Neural cell (in vitro differentiated cells): ENCODE measurements around the gene LIPC. TPM values are rescaled to one million over a fixed set of nuclear protein-coding genes. Genes with fewer than 3 reads are reported as not detected.

Source experiments
- H2AFZ ChIP-seq: fragments of 200-600, 300-800 bp; sonication (generic), shearing (Covaris generic); 2 replicates; pipeline ENCODE4 v1.6.0; 2014; ENCODE audit warnings: low read depth, mild to moderate bottlenecking, antibody characterized with exemption, low read length, moderate library complexity
- H3F3A ChIP-seq: fragments of 200-600 bp; shearing (Covaris generic); 2 replicates; pipeline ENCODE4 v1.6.1; 2016; ENCODE audit warnings: mild to moderate bottlenecking, moderate library complexity, mixed read lengths, antibody characterized with exemption, low read length; ENCODE audit not compliant: insufficient read depth, poor library complexity, severe bottlenecking
- H3K27ac ChIP-seq: fragments of 200-600, 300-800 bp; sonication (generic), shearing (Covaris generic); 2 replicates; pipeline ENCODE4 v1.5.1; 2014; ENCODE audit warnings: mild to moderate bottlenecking, low read length, moderate library complexity
- H3K27me3 ChIP-seq: fragments of 300-800, 200-600 bp; sonication (generic), shearing (Covaris generic); 2 replicates; pipeline ENCODE4 v1.6.0; 2014; ENCODE audit warnings: mild to moderate bottlenecking, low read depth, low read length, moderate library complexity; ENCODE audit not compliant: insufficient read depth
- H3K36me3 ChIP-seq: fragments of 300-800, 200-600 bp; sonication (generic), shearing (Covaris generic); 2 replicates; pipeline ENCODE4 v1.5.1; 2014; ENCODE audit warnings: mild to moderate bottlenecking, antibody characterized with exemption, low read length, moderate library complexity; ENCODE audit not compliant: insufficient read depth
- H3K4me2 ChIP-seq: fragments of 300-800, 200-600 bp; sonication (generic), shearing (Covaris generic); 2 replicates; pipeline ENCODE4 v1.6.0; 2014; ENCODE audit warnings: mild to moderate bottlenecking, low read length
- H3K4me3 ChIP-seq: fragments of 300-800, 200-600 bp; sonication (generic), shearing (Covaris generic); 2 replicates; pipeline ENCODE4 v1.5.1; 2014; ENCODE audit warnings: mild to moderate bottlenecking, low read length, moderate library complexity
- H3K79me2 ChIP-seq: fragments of 200-600 bp; shearing (Covaris generic); replicated peaks from 2 replicates; pipeline ENCODE4 v1.6.0; 2014; ENCODE audit warnings: mild to moderate bottlenecking, low read length, moderate library complexity; ENCODE audit not compliant: insufficient read depth
- H3K9ac ChIP-seq: fragments of 300-800, 200-600 bp; sonication (generic), shearing (Covaris generic); 2 replicates; pipeline ENCODE4 v1.6.1; 2016; ENCODE audit warnings: mild to moderate bottlenecking, low read length, mixed read lengths
- H3K9me2 ChIP-seq: fragments of 200-600 bp; shearing (Covaris generic); 2 replicates; pipeline ENCODE4 v1.6.1; 2016; ENCODE audit warnings: mild to moderate bottlenecking, low read length, mixed read lengths; ENCODE audit not compliant: insufficient read depth
- H3K9me3 ChIP-seq: fragments of 200-600, 300-800 bp; sonication (generic), shearing (Covaris generic); 2 replicates; pipeline ENCODE4 v1.6.1; 2016; ENCODE audit warnings: mild to moderate bottlenecking, mixed run types, low read length, moderate library complexity, mixed read lengths
- H4K20me1 ChIP-seq: fragments of 200-600 bp; shearing (Covaris generic); 2 replicates; pipeline ENCODE4 v1.6.1; 2016; ENCODE audit warnings: mild to moderate bottlenecking, mixed run types; ENCODE audit not compliant: insufficient read depth
- EP300 ChIP-seq: fragments of 450-650 bp; conservative IDR thresholded peaks from 2 replicates; pipeline ENCODE4 v1.6.1; 2014; ENCODE audit warnings: antibody characterized with exemption, mild to moderate bottlenecking, moderate library complexity; ENCODE audit not compliant: poor library complexity, severe bottlenecking
- EZH2 ChIP-seq: fragments of 200-600, 300-800 bp; shearing (Covaris generic), sonication (generic); IDR thresholded peaks from 2 replicates; pipeline ENCODE4 v1.6.1; 2014; ENCODE audit warnings: antibody characterized with exemption, low read length, borderline replicate concordance, mild to moderate bottlenecking; ENCODE audit not compliant: insufficient read depth, poor library complexity, severe bottlenecking
- MXI1 ChIP-seq: fragments of 450-650 bp; conservative IDR thresholded peaks from 2 replicates; pipeline ENCODE4 v1.6.1; 2014; ENCODE audit warnings: antibody characterized with exemption, mild to moderate bottlenecking; ENCODE audit not compliant: poor library complexity, severe bottlenecking
- POLR2AphosphoS5 ChIP-seq: IDR thresholded peaks from 2 replicates; pipeline ENCODE4 v1.6.1; 2012
- RAD21 ChIP-seq: fragments of 450-650 bp; conservative IDR thresholded peaks from 2 replicates; pipeline ENCODE4 v1.6.1; 2014; ENCODE audit warnings: antibody characterized with exemption, mild to moderate bottlenecking, moderate library complexity
- SMC3 ChIP-seq: fragments of 450-650 bp; conservative IDR thresholded peaks from 2 replicates; pipeline ENCODE4 v1.6.1; 2014; ENCODE audit warnings: antibody characterized with exemption, mild to moderate bottlenecking, moderate library complexity; ENCODE audit not compliant: poor library complexity
- TAF1 ChIP-seq: IDR thresholded peaks from 2 replicates; pipeline ENCODE4 v1.6.1; 2012; ENCODE audit warnings: low read depth
- polyA plus RNA-seq: library from polyadenylated mRNA; depleted of rRNA; stranded (reverse); fragments of >200 nt; gene quantifications from 2 replicates; pipeline ENCODE4 v1.2.3, GENCODE V29; 2014
- TF ChIP-seq, protein P1 (sequence below): IDR thresholded peaks from 2 replicates; pipeline ENCODE4 v1.6.1; 2012; ENCODE audit warnings: borderline replicate concordance
- TF ChIP-seq, protein P2 (sequence below): fragments of 450-650 bp; IDR thresholded peaks from 2 replicates; pipeline ENCODE4 v1.5.1; 2014; ENCODE audit warnings: antibody characterized with exemption, mild to moderate bottlenecking, moderate library complexity; ENCODE audit not compliant: poor library complexity, severe bottlenecking

Gene LIPC
- polyA plus RNA-seq, 1 donor from 2014 or later = not detected

DNA sequence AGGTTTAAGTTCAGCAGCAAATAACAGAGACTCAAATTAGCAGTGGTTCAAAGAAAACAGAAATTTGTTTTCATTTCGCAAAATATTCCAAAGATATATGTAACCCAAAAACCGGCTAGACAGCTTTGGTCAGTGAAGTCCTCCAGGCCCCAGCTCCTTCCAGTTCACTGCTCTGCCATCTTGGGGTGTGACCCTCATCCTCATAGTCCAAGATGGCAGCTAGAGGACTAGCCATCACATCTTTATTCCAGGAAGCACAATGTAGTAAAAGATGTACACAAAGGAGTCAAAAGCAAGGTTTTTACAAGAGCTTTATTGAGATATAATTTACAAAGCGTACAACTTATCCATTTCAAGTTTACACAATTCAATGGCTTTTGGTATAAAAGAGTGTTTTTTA lies 107.1 kb downstream of the LIPC start:
- Histone ChIP-seq H3K27me3 (no peaks in the 10 kb centered on the region), H3K27ac (no peak overlapping the region), H3F3A (no peaks in the 10 kb centered on the region), H3K9me2 (no peaks in the 10 kb centered on the region), H3K36me3 (no peaks in the 10 kb centered on the region), H3K9ac (no peak overlapping the region), H4K20me1 (no peaks in the 10 kb centered on the region), H3K4me3 (no peak overlapping the region), H2AFZ (no peak overlapping the region), H3K4me2 (no peak overlapping the region), H3K79me2 (no peaks in the 10 kb centered on the region), H3K9me3 (no peaks in the 10 kb centered on the region)
- TF ChIP-seq SMC3 = no peak
- TF ChIP-seq EP300 = no peak
- TF ChIP-seq, protein P1, sequence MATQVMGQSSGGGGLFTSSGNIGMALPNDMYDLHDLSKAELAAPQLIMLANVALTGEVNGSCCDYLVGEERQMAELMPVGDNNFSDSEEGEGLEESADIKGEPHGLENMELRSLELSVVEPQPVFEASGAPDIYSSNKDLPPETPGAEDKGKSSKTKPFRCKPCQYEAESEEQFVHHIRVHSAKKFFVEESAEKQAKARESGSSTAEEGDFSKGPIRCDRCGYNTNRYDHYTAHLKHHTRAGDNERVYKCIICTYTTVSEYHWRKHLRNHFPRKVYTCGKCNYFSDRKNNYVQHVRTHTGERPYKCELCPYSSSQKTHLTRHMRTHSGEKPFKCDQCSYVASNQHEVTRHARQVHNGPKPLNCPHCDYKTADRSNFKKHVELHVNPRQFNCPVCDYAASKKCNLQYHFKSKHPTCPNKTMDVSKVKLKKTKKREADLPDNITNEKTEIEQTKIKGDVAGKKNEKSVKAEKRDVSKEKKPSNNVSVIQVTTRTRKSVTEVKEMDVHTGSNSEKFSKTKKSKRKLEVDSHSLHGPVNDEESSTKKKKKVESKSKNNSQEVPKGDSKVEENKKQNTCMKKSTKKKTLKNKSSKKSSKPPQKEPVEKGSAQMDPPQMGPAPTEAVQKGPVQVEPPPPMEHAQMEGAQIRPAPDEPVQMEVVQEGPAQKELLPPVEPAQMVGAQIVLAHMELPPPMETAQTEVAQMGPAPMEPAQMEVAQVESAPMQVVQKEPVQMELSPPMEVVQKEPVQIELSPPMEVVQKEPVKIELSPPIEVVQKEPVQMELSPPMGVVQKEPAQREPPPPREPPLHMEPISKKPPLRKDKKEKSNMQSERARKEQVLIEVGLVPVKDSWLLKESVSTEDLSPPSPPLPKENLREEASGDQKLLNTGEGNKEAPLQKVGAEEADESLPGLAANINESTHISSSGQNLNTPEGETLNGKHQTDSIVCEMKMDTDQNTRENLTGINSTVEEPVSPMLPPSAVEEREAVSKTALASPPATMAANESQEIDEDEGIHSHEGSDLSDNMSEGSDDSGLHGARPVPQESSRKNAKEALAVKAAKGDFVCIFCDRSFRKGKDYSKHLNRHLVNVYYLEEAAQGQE = no peak
- TF ChIP-seq, protein P2, sequence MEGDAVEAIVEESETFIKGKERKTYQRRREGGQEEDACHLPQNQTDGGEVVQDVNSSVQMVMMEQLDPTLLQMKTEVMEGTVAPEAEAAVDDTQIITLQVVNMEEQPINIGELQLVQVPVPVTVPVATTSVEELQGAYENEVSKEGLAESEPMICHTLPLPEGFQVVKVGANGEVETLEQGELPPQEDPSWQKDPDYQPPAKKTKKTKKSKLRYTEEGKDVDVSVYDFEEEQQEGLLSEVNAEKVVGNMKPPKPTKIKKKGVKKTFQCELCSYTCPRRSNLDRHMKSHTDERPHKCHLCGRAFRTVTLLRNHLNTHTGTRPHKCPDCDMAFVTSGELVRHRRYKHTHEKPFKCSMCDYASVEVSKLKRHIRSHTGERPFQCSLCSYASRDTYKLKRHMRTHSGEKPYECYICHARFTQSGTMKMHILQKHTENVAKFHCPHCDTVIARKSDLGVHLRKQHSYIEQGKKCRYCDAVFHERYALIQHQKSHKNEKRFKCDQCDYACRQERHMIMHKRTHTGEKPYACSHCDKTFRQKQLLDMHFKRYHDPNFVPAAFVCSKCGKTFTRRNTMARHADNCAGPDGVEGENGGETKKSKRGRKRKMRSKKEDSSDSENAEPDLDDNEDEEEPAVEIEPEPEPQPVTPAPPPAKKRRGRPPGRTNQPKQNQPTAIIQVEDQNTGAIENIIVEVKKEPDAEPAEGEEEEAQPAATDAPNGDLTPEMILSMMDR = no peak

DNA sequence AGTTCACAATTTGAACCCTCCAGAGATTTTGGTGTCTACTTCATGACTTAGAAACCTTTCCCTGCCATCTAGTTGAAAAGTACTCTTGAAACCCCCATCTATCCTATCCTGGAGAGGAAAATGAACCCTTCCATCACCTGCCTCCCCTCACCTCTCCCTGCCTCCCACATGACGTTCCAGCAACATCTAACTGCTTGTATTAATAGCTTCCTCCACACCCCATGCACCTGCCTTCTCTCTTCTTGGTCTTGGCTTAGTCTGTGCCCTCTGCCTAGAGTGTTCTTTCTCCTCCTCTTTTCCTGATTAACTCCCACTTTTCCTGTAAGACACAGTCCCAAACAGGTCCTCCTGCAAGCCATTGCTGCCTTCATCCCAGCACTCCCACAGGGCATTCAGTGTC lies 107.8 kb downstream of the LIPC start:
- Histone ChIP-seq H3K9ac (no peak overlapping the region), H3K36me3 (no peaks in the 10 kb centered on the region), H3K79me2 (no peaks in the 10 kb centered on the region), H3K27ac (no peak overlapping the region), H3K4me2 (no peak overlapping the region), H3K27me3 (no peaks in the 10 kb centered on the region), H4K20me1 (no peaks in the 10 kb centered on the region), H3K9me2 (no peaks in the 10 kb centered on the region), H2AFZ (no peak overlapping the region), H3F3A (no peaks in the 10 kb centered on the region), H3K9me3 (no peaks in the 10 kb centered on the region), H3K4me3 (no peak overlapping the region)
- TF ChIP-seq EP300 (no peak), RAD21 (no peak), SMC3 (no peak), MXI1 (no peak), POLR2AphosphoS5 (no peak), TAF1 (no peak), EZH2 (no peak)
- TF ChIP-seq, protein P1 = no peak
- TF ChIP-seq, protein P2 = no peak
